ENCODE data around the gene PLXDC2. TPM values are rescaled to one million over a fixed set of nuclear protein-coding genes. Genes with fewer than 3 reads are reported as not detected.

PLXDC2 gene
- total RNA-seq, 1 donor from 2014 or later, result 0.16 TPM

DNA sequence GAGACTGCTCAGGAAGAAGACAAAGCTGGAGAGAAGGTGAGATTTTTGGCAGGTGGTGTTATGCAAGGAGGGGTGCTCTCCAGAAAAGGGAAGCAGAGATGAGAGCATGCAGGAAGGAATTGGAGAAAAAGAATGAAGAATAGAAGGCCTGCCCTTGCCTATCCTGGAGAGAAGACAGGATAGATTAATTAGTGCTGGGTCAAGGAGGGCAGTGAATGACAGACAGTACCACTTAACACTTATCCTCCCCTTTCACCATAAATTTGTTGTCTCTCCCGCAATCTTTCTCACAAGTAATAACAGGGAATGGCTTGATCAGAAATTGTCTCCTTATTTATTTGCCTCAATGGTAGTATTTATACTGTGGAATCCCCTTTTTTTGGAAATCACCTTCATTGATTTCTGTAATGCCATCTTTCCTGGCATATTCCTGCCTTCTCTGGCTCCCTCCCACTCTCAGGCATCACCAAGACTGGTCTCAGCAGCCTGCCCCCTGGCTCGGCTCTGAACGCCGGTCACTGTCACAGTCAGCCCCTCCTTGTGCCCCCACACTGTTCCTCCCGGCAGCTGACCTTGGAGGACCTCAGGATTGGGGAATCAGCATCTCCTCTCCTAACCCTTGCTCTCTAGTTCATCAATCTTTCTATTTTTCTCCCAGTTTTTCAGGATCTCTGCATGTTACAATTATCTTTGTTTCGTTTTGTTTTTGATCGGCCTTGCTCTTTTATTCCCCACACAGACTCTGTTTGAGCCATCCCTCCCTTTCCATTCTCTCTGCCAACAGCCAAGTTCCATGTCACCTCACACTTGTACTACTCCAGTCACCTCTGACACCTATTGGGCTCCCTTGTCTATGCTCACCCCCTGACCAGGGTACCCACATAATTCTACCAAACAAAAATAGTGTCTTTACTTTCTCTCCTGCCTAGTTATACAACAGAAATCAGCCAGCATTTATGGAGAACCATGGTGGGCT, 294.2 kb downstream of the PLXDC2 start:
- POLR2A ChIA-PET, result no interaction called here
- no peak for ATAC-seq (ENCODE audit: low read depth)
- DNase-seq, result no peak
- Mint-ChIP-seq H3K27me3 (no peaks in the 10 kb centered on the region), H3K9me3 (peaks cover 9% of the 10 kb centered on the region), H3K36me3 (ENCODE audit: low read depth) (no peaks in the 10 kb centered on the region), H3K4me1 (no peaks in the 10 kb centered on the region), H3K27ac (no peak overlapping the region), H3K4me3 (no peak overlapping the region)
- intact Hi-C loops (cut with micrococcal nuclease), result no loop called here
- TF ChIP-seq, protein P1, sequence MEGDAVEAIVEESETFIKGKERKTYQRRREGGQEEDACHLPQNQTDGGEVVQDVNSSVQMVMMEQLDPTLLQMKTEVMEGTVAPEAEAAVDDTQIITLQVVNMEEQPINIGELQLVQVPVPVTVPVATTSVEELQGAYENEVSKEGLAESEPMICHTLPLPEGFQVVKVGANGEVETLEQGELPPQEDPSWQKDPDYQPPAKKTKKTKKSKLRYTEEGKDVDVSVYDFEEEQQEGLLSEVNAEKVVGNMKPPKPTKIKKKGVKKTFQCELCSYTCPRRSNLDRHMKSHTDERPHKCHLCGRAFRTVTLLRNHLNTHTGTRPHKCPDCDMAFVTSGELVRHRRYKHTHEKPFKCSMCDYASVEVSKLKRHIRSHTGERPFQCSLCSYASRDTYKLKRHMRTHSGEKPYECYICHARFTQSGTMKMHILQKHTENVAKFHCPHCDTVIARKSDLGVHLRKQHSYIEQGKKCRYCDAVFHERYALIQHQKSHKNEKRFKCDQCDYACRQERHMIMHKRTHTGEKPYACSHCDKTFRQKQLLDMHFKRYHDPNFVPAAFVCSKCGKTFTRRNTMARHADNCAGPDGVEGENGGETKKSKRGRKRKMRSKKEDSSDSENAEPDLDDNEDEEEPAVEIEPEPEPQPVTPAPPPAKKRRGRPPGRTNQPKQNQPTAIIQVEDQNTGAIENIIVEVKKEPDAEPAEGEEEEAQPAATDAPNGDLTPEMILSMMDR (IDR thresholded peaks at IDR 0.05), result no peak
- CTCF ChIA-PET, result no interaction called here

DNA sequence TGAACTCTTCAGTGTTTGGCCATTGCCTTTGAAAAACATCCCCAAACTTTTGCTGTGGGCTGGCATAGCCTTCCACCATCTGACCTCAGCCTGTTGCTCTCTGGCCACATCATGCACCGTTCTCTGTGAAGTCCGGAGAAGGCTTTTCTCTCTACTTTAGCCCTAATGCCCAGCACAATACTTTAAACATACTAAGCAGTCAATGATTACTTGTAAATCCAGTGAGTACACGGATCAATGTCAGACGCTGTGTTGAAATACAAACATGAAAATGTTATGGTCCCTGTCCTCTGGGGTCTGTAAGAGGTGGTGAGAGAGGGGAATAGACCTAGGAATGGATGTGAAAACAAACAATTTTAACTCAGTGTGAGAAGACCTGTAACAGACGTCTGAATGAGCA, 297.9 kb downstream of the PLXDC2 start:
- TF ChIP-seq, protein P1 (IDR thresholded peaks at IDR 0.05), result no peak
- intact Hi-C loops (cut with micrococcal nuclease), result no loop called here
- H3K4me1 Mint-ChIP-seq, result no peaks in the 10 kb centered on the region
- H3K36me3 Mint-ChIP-seq (ENCODE audit: low read depth), result no peaks in the 10 kb centered on the region
- ChIA-PET CTCF (no interaction called here), POLR2A (no interaction called here)
- H3K9me3 Mint-ChIP-seq, result peaks cover 7% of the 10 kb centered on the region
- ATAC-seq (ENCODE audit: low read depth) (no peak), DNase-seq (no peak)
- H3K27me3 Mint-ChIP-seq, result no peaks in the 10 kb centered on the region
- H3K4me3 Mint-ChIP-seq, result no peak overlapping the region
- H3K27ac Mint-ChIP-seq, result no peak overlapping the region

DNA sequence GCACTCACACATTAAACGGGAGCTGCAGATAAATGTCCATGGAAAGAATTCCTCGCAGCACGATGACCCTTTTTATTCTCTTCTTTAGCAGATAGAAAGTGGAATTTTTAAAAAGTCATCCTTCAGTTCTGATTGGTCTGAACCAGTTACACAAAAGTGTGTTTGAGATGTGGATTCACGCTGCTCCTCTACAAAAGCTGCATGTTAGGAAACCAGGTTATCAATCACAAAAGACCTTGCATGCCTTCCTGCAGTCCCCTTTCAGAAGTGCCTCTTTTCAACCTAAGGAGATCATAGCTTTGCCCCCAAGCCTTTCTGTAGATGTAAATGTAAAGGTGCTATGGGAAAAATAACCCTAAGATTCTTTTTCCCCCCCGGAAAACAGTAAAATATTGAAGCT, 299.7 kb downstream of the PLXDC2 start:
- Mint-ChIP-seq H3K4me3 (no peak overlapping the region), H3K4me1 (no peaks in the 10 kb centered on the region), H3K27me3 (no peaks in the 10 kb centered on the region), H3K9me3 (peaks cover 7% of the 10 kb centered on the region), H3K27ac (no peak overlapping the region), H3K36me3 (ENCODE audit: low read depth) (no peaks in the 10 kb centered on the region)
- DNase-seq (no peak), ATAC-seq (ENCODE audit: low read depth) (no peak)
- intact Hi-C loops (cut with micrococcal nuclease), result no loop called here
- CTCF ChIA-PET, result no interaction called here
- TF ChIP-seq, protein P1 (IDR thresholded peaks at IDR 0.05), result no peak
- POLR2A ChIA-PET, result no interaction called here

DNA sequence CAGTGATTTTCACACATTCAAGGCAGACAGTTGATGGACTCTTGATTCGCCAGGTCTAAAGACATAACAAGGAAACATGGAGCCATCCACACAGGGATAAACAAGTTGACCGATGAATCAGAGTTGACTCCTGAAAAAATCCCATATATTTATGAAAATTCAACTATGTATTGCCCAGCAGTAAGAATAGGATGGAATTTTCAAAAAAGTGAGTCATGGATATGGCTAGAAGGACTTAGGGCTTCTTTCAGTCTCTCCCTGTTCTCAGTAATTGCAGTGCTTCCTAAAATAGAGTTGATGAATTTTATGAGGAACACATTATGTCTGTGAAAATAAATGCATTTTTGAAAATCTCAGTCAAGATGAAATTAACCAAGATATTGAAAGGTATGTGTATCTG, 301.2 kb downstream of the PLXDC2 start:
- intact Hi-C loops (cut with micrococcal nuclease), result no loop called here
- Mint-ChIP-seq H3K36me3 (ENCODE audit: low read depth) (no peaks in the 10 kb centered on the region), H3K27me3 (no peaks in the 10 kb centered on the region), H3K4me3 (no peak overlapping the region), H3K4me1 (no peaks in the 10 kb centered on the region), H3K27ac (no peak overlapping the region), H3K9me3 (peaks cover 12% of the 10 kb centered on the region)
- no peak for ATAC-seq (ENCODE audit: low read depth)
- ChIA-PET CTCF (no interaction called here), POLR2A (no interaction called here)
- TF ChIP-seq, protein P1 (IDR thresholded peaks at IDR 0.05), result no peak
- DNase-seq, result no peak

DNA sequence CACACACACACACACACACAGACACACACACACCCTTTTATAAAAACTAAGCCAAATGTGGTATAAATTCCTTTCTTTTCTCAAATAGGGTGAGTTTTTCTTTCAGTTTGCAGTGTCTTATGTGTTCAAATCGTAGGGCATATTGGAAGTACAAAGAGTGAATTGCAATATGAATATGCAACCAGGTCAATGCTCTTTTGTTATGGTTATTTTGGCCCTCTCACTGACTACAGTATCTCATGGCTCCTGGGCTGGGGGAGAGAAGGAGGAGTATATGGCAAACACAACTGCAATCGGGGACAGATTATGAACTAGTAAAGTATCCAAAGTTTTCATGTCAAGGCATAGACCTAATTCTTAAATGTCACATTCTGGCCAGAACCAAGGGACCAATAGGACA, 301.9 kb downstream of the PLXDC2 start:
- ChIA-PET CTCF (no interaction called here), POLR2A (no interaction called here)
- no peaks in the 10 kb centered on the region for H3K4me1 Mint-ChIP-seq
- no peak for DNase-seq
- ATAC-seq (ENCODE audit: low read depth), result no peak
- H3K4me3 Mint-ChIP-seq, result no peak overlapping the region
- peaks cover 12% of the 10 kb centered on the region for H3K9me3 Mint-ChIP-seq
- H3K27me3 Mint-ChIP-seq, result no peaks in the 10 kb centered on the region
- H3K36me3 Mint-ChIP-seq (ENCODE audit: low read depth), result no peaks in the 10 kb centered on the region
- intact Hi-C loops (cut with micrococcal nuclease), result no loop called here
- TF ChIP-seq, protein P1 (IDR thresholded peaks at IDR 0.05), result no peak
- H3K27ac Mint-ChIP-seq, result no peak overlapping the region

All from activated B cell treated with CpG ODN at 0.5 μM for 24 hours (primary cell).